GM08714 (cell line): ENCODE data around the gene ZNF532.
A peak's percentile ranks its signal among the peaks of the same experiment; 100 is the strongest.

ENCODE experiments used
- H3K4me3 ChIP-seq: fragments of 200-500 bp; sonication (Bioruptor generic); 2 replicates; pipeline ENCODE4 v1.5.1; 2014; ENCODE audit warnings: mild to moderate bottlenecking, low read length, inconsistent platforms
- ZNF274 ChIP-seq: IDR thresholded peaks from 2 replicates; pipeline ENCODE4 v1.6.1; 2012; ENCODE audit warnings: mild to moderate bottlenecking, low read depth, low read length

The ZNF532 gene

GRCh38 chr18:58952858-58953257, 88.2 kb downstream of the ZNF532 start:
- H3K4me3 ChIP-seq, result no peak overlapping the region
- TF ChIP-seq ZNF274, result no peak

- no peak overlapping the region for H3K4me3 ChIP-seq
- TF ChIP-seq ZNF274, result no peak
Measured at GRCh38 chr18:58953627-58954026, 89.0 kb downstream of the ZNF532 start.

DNA sequence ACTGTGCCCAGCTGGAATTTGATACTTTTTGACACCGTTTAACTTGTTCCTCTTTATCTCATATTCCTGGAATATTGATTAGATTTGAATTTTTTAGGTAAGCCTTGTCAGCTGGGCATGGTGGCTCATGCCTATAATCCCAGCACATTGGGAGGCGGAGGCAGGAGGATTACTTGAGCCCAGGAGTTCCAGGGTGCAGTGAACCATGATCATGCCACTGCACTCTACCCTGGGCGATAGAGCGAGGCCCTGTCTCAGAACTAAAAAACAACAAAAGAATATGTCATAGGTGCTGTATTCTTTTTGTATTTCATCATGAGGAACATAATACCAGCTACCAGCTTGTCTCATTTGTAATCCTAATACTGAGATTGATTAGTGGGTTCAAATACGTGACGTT, 90.3 kb downstream of the ZNF532 start:
- no peak for TF ChIP-seq ZNF274

DNA sequence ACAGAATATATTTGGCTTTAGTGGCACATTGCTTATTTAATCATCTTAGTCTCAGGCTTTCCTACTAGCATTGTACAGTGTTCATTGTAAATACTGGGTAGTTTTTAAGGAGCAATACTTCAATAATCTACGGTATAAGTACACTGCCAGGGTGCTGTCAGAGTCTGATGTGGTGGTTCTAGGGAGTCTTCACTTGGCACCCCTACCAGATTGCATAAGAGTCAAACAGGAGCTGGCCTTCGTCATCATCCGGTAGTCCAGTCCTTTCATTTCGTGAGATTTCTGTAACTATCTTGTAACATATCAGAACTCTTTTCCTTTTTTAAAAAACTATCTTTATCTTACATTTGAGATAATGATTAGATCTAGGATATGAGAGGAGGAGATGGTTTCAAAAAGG, 91.1 kb downstream of the ZNF532 start:
- TF ChIP-seq ZNF274, result no peak
- H3K4me3 ChIP-seq, result no peak overlapping the region

More for the DNA sequence above, 90.3 kb downstream of the ZNF532 start:
- H3K4me3 ChIP-seq, result no peak overlapping the region

- no peak for TF ChIP-seq ZNF274
- no peak overlapping the region for H3K4me3 ChIP-seq
Measured at GRCh38 chr18:58958628-58959027, 94.0 kb downstream of the ZNF532 start.

- no peak overlapping the region for H3K4me3 ChIP-seq
- no peak for TF ChIP-seq ZNF274
Measured at GRCh38 chr18:58960508-58960907, 95.8 kb downstream of the ZNF532 start.

- H3K4me3 ChIP-seq, result no peak overlapping the region
Measured at GRCh38 chr18:58960946-58961722, 96.5 kb downstream of the ZNF532 start.

GRCh38 chr18:58962336-58962735, 97.7 kb downstream of the ZNF532 start:
- H3K4me3 ChIP-seq, result no peak overlapping the region
- no peak for TF ChIP-seq ZNF274

More at GRCh38 chr18:58960946-58961722, 96.5 kb downstream of the ZNF532 start:
- no peak for TF ChIP-seq ZNF274

DNA sequence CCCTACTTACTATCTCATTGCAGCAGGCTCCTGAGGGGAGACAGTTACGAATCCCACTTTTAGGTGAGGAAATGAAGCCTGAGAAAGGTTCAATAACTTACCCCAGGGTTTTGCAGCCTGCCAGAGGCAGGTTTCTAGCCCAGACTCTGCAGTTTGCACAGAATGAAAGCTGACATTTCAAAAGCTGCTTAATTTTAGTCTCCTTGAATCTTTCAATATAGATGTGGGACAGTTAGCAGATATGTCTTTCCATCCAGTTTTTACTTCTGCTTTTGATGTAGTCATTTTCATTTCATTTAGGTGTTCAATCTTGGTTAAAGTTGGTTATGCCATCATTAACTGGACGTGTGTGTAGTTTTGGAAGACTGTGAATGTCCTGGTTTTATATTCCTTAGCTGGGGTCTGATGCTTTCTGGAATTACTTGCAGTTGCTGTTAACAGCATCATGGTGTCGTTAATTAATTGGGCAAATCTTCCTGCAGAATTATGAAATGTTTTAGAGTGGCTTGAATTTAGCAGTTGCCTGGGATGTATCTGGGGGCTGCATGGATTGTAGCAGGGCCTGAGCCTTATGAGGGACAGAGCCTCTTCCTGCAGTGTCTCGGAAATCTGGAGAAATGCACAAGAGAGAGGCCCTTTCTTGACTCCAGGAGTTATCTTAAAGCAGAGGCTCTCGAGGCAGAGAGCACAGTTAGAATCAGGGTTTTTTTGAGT, 100.8 kb downstream of the ZNF532 start:
- peak overlapping the region; percentile 55; the same call in 1 of the 2 replicates for H3K4me3 ChIP-seq

GRCh38 chr18:58966005-58966677, 101.5 kb downstream of the ZNF532 start:
- peak overlapping the region; percentile 55; the same call in 1 of the 2 replicates for H3K4me3 ChIP-seq

More for the DNA sequence above, 100.8 kb downstream of the ZNF532 start:
- TF ChIP-seq ZNF274, result no peak

DNA sequence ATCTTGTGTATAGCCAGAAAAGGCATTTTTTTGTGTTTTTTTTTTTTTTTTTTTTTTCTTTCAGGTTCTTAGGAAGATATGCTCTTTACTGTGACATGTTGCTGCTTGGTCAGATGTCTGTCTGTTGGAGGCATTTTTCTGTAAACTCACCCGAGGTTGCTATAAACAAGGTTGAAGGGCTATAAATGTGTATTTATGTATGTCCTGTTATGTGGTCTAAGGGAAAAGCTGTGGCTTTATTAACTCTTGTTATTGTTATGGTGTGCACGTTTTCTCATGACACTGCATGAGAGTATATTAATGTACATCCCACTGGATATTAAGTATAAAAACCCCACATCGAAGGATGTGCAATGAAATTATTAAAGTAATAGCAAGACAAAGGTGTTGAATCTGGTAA, 102.0 kb downstream of the ZNF532 start:
- TF ChIP-seq ZNF274, result no peak
- H3K4me3 ChIP-seq, result no peak overlapping the region

More at GRCh38 chr18:58966005-58966677, 101.5 kb downstream of the ZNF532 start:
- no peak for TF ChIP-seq ZNF274

- TF ChIP-seq ZNF274, result no peak
- H3K4me3 ChIP-seq, result no peak overlapping the region
Measured at GRCh38 chr18:58967751-58968254, 103.1 kb downstream of the ZNF532 start.

DNA sequence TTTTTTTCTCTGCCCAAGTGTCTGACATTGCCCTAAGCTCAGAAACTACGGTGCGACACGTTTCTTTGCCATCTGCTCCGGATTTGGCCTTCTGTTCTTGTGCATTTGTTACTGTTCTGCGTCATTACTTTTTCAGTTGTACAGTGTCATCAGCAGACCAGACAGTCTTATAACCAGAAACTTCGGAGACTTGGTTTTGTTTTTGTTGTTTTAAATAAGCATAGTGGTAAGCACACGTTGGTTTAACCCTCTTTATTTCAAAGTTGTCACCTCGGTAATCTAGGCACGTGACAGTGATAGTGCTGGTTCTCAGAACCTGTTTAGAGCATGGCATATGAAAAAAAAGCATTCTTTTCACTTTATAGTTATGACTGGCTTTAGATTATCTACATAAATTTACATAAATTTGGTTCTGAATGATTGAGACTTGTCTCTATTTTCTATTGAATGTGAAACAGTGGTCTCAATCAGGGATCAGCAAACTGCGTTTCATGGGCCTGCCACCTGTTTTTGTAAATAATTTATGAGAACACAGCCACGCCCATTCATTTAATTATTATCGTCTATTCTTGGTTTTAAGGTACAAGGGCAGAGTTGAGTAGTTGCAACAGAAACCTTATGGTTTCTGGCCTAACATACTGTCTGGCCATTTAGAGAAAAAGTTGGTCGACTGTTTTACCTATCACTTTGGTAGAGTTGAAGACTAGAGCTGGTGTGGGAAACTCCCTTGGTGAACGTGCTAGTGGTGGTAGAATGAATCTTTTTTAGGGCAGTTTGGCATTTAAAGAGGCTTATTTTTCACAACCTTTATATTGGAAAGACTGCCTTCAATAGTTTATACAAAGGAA, 106.5 kb downstream of the ZNF532 start:
- no peak for TF ChIP-seq ZNF274
- H3K4me3 ChIP-seq, result no peak overlapping the region

GRCh38 chr18:58975296-58975695, 110.6 kb downstream of the ZNF532 start:
- no peak for TF ChIP-seq ZNF274
- peak overlapping the region; percentile 28; the same call in 1 of the 2 replicates for H3K4me3 ChIP-seq
